AG10803 (cell line): ENCODE measurements around the gene NAA38.
A peak's percentile ranks its signal among the peaks of the same experiment; 100 is the strongest.

Experiments used
- DNase-seq: peaks from one replicate; pipeline ENCODE4 v3.0.0; 2010; ENCODE audit warnings: low read depth
- H3K4me3 ChIP-seq: 2 replicates; pipeline ENCODE4 v1.5.1; 2011; ENCODE audit warnings: mild to moderate bottlenecking, low read length, control low read depth
- TF ChIP-seq, protein P1 (sequence below): conservative IDR thresholded peaks from 2 replicates; pipeline ENCODE4 v1.5.1; 2011; ENCODE audit warnings: mild to moderate bottlenecking, low read length, control low read depth, inconsistent platforms

Gene NAA38

DNA sequence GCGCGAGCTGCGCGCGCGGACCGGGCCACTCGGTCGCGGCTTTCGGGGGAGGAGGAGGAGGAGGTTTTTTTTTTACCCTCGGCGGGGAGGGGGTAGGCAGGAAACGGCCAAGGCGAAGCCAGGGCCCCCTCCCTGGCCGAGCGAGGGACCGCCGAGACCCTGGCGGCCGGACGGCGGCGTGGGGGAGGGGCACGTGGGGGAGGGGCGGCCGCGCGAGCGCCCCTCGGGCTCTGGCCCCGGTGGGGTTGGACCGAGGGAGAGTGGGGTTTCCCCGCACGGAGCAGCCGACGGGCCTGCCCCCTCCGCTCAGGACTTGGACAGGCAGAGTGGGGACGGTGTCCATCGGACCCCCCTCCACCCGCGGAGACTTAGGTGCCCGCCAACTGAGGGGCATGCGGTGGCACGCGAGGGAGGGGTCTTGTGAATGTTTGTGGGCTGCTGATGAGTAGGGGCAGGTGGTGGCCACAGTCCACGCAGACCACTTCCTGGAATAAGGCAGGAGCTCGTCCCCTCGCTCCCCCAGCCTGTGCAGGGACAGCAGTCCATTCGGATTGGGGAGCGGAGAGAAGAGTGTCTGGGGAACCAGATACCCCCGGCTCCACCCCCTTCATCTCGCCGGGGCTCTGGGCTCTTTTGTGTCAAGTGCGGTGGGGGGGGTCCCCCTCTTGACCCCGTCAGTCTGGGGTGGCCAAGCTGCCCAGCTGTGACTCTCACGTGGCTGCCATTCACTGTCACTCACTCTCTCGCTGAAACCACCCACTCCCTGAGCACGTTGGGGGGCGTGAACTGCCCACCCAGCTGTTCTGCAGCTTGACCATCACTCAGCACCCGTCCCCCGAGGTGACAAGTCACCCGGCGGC, 28.2 kb upstream of the NAA38 start:
- TF ChIP-seq, protein P1, sequence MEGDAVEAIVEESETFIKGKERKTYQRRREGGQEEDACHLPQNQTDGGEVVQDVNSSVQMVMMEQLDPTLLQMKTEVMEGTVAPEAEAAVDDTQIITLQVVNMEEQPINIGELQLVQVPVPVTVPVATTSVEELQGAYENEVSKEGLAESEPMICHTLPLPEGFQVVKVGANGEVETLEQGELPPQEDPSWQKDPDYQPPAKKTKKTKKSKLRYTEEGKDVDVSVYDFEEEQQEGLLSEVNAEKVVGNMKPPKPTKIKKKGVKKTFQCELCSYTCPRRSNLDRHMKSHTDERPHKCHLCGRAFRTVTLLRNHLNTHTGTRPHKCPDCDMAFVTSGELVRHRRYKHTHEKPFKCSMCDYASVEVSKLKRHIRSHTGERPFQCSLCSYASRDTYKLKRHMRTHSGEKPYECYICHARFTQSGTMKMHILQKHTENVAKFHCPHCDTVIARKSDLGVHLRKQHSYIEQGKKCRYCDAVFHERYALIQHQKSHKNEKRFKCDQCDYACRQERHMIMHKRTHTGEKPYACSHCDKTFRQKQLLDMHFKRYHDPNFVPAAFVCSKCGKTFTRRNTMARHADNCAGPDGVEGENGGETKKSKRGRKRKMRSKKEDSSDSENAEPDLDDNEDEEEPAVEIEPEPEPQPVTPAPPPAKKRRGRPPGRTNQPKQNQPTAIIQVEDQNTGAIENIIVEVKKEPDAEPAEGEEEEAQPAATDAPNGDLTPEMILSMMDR: no peak
- peak overlapping the region; percentile 92 for H3K4me3 ChIP-seq
- no peak for DNase-seq

DNA sequence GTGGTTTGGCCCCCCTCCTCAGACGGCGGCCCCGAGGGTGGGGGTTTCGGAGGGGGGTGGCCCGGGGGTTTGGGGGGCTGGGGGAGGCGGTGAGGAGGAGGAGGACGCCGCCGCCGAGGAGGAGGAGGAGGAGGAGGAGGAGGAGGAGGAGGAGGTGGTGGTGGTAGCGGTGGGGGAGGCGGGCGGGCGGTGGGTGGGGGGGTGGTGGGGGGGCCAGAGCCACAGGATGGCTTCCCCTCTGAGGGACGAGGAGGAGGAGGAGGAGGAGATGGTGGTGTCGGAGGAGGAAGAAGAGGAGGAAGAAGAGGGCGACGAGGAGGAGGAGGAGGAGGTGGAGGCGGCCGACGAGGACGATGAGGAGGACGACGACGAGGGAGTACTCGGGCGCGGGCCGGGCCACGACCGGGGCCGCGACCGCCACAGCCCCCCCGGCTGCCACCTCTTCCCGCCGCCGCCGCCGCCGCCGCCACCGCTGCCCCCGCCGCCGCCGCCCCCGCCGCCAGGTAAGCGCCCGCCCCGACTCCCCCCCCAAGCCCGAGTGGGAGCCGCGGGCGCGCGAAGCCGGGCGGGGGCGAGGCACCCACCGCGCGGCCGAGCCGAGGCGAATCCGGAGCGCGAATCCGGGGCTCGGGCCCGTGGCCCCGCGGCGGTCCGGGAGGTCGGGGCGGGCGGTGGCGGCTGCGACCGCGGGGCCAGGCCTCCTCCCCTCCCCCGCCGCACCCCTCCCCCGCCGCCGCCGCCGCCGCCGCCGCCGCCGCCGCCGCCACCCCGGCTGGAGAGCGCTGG, 27.4 kb upstream of the NAA38 start:
- peak overlapping the region; percentile 92 for H3K4me3 ChIP-seq
- DNase-seq: no peak
- TF ChIP-seq, protein P1: no peak

DNA sequence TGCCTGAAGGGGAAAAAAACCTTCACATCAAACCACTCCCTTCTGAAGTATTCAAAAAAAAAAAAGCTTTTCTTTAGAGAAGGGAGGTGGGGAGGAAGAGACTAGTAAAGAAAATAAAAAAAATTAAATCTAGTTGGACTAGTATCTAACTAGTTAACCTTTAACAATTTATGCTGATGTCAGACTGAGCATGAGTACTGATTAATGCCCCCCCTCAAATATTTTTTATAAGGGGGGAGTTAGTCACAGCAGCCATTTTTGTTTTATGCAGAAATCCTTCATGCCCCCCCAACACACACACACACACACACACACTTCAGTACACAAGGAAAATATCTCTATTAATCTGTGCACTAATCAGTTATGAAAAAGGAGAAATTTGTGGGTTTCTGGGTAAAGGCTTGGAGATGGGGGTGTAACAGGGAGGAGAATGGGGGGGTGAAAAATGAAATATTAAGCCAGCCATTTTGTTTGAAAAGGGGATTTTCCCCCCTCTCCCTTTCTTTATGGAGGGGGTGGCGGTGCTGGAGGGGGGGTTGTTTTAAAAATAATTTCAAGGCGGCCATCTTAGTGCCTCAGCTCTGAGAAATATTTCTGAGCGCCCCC, 26.5 kb upstream of the NAA38 start:
- DNase-seq: peak; percentile 45
- peak overlapping the region; percentile 77 for H3K4me3 ChIP-seq
- TF ChIP-seq, protein P1: no peak

DNA sequence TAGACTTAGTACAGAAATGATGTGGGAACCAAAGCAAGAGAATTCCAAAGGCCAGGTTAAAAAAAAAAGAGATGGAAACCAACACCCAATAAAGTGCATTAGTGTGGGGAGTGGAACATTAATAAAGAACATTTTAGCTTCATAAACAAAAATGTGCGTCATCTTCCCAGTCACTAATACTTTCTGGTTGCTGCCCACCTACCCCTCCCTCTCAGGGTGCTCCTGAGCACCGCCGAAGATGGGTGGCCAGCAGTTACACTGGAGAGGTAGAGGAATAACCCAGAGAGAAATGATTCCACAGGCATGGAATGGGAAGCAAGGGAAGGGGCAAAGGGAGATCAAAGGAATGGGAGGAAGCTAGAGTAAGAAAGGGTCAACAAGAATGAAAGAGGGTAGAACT, 25.3 kb upstream of the NAA38 start:
- no peak for DNase-seq
- H3K4me3 ChIP-seq: no peak overlapping the region
- TF ChIP-seq, protein P1: no peak

DNA sequence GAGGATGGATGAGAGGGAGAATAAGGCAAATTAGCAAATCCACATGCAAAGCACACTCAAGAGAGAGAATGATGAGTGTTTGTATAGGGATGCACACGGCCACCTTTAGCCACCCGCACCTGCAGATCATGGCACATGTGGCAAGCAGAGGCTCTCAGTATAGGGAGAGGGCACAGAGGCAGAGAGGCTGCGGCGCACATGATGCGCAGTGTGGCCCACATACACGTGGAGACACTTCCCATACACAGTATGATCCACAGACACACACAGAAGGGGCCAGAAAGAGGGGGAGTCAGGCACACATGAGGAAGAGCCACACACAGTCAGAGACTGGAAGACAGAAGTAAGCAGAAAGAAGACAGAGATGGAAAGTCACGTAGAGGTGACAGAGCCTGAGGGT, 24.7 kb upstream of the NAA38 start:
- no peak for DNase-seq
- H3K4me3 ChIP-seq: no peak overlapping the region
- TF ChIP-seq, protein P1: no peak

DNA sequence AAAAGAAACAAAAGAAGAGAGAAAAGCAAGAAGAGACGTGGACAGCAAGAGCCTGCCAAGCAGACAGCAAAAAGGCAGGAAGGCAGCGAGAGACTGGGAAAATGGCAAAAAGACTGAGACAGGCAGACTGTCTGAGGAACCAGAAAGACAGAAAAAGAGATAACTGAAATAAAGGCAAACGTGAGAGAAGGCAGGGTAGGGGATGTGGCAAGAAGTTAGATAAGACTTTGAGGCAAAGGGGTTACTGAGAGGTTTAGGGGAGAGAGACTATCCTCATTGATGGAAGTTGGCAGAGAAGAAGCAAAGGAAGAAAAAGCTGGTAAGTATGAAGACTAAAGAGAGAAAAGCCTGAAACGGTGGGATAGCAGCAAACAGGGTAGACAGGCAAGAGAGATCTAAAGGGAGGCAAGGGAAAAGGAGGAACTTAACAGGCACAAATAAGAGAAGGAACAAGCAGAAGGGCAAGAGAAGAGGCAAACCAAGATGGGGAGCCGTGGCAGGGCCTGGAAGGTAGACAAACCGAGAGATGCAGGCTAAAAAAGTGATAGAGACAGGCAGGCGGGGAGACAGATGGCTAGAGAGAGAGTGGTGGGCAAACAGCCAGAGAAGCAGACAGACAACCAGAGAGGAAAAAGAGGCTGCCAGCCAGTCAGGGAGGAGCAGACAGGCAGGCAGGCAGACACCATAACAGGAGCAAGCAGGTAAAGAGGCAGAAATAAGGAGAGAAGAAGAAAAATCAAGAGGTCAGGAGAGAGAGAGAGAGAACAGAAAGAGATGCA, 24.1 kb upstream of the NAA38 start:
- DNase-seq: no peak
- H3K4me3 ChIP-seq: no peak overlapping the region
- TF ChIP-seq, protein P1: no peak
